ENCODE results near the gene GABBR1. TPM values are rescaled to one million over a fixed set of nuclear protein-coding genes. Genes with fewer than 3 reads are reported as not detected.

Gene GABBR1
- total and polyA plus RNA-seq, 4 donors = 1.1 to 4.7 (median 1.4) TPM

DNA sequence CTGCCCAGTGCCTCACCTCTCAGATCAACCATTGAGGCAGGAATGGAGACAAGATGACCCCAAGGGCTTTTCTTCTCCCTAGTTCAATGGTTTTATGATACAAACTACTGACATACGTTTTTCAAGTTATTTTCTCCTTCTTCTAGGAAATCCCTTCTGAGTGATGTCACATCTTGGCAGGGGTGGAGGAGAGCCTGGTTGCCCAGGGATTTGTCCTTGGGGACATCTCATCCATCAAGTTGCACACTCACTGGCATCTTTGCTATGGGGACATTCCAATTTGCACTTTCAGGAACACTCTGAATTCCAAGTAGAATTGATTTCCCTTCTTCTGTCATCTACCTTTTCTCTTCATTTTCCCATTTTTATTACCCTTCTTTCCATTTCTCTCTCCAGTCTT, 38.0 kb upstream of the GABBR1 start:
- Histone ChIP-seq H3K27ac (ENCODE audit: low read depth in 1 of 2, low read length in 2 of 2) (no peak overlapping the region), H3K27me3 (ENCODE audit: control insufficient read depth in 4 of 4, insufficient read depth in 4 of 4, low read length in 3 of 4) (peaks cover 0 to 5% (median 0%) of the 10 kb centered on the region in 4 donors), H3K9me3 (ENCODE audit: control insufficient read depth in 4 of 4, low read length in 3 of 4) (no peaks in the 10 kb centered on the region), H3K4me1 (ENCODE audit: control insufficient read depth in 4 of 4, insufficient read depth in 4 of 4, low read length in 3 of 4) (no peaks in the 10 kb centered on the region), H3K9ac (ENCODE audit: low read depth in 1 of 2, low read length in 2 of 2) (no peak overlapping the region), H3K4me3 (ENCODE audit: low read depth in 1 of 3, low read length in 3 of 3) (no peak overlapping the region), H3K36me3 (ENCODE audit: control insufficient read depth in 4 of 4, insufficient read depth in 3 of 4, low read depth in 1 of 4, low read length in 3 of 4) (no peaks in the 10 kb centered on the region)
- 24% methylated on average over 1 of the region's 1 CpG for WGBS
- DNase-seq (ENCODE audit: low spot score) = no peak
- TF ChIP-seq MAX (IDR thresholded peaks at IDR 0.05) (no peak), FOXA1 (IDR thresholded peaks at IDR 0.05) (no peak), RAD21 (IDR thresholded peaks at IDR 0.05) (no peak), SP1 (IDR thresholded peaks at IDR 0.05) (no peak), HNF4A (conservative IDR thresholded peaks at IDR 0.05) (no peak), REST (IDR thresholded peaks at IDR 0.05) (no peak), GABPA (IDR thresholded peaks at IDR 0.05 in 1 of 2, conservative IDR thresholded peaks at IDR 0.05 in 1 of 2) (no peak)

DNA sequence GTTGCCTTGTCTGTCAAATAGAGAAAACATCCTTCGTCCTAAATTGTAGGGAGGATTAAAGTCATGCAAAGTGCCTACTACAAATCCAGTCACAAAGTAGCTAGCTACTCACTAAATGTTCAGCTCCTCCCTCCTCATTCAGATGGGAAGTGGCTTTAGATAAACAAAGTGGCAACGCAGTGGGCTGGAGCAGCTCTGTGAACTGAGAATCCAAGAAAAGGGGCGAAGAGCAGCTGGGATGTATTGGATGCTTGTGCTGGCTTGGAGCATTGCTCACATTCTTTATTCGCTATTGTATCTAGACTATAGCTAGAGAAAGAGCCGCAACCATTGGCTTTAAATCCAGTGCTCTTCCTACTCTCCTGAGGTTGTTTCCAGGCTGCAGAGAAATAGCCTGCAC, 34.2 kb upstream of the GABBR1 start:
- Histone ChIP-seq H3K9ac (ENCODE audit: low read depth in 1 of 2, low read length in 2 of 2) (no peak overlapping the region), H3K36me3 (ENCODE audit: control insufficient read depth in 4 of 4, insufficient read depth in 3 of 4, low read depth in 1 of 4, low read length in 3 of 4) (no peaks in the 10 kb centered on the region), H3K4me3 (ENCODE audit: low read depth in 1 of 3, low read length in 3 of 3) (no peak overlapping the region), H3K4me1 (ENCODE audit: control insufficient read depth in 4 of 4, insufficient read depth in 4 of 4, low read length in 3 of 4) (no peaks in the 10 kb centered on the region), H3K27ac (ENCODE audit: low read depth in 1 of 2, low read length in 2 of 2) (no peak overlapping the region), H3K27me3 (ENCODE audit: control insufficient read depth in 4 of 4, insufficient read depth in 4 of 4, low read length in 3 of 4) (peaks cover 0 to 5% (median 0%) of the 10 kb centered on the region in 4 donors), H3K9me3 (ENCODE audit: control insufficient read depth in 4 of 4, low read length in 3 of 4) (no peaks in the 10 kb centered on the region)
- no peak for DNase-seq (ENCODE audit: low spot score)
- WGBS = 42% methylated on average over 5 of the region's 5 CpGs
- TF ChIP-seq JUND (IDR thresholded peaks at IDR 0.05) = no peak
- no peak for TF ChIP-seq MAX (IDR thresholded peaks at IDR 0.05)
- TF ChIP-seq GABPA (IDR thresholded peaks at IDR 0.05 in 1 of 2, conservative IDR thresholded peaks at IDR 0.05 in 1 of 2) = no peak

DNA sequence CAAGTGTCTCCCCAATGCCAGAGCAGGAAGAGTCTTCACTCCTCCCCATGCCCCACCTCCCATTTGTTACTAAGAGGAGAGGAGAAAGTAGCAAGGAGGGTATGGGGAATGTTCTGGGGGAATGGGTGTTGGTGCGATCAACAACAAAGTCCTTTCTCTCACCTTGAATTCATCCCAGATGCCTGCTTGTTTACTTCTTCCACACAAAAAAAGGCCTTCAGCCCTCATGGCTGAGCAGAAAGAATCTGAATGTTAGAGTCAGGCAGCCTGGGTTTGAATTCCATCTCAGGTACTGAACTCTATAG, 33.8 kb upstream of the GABBR1 start:
- no peak for DNase-seq (ENCODE audit: low spot score)
- Histone ChIP-seq H3K4me1 (ENCODE audit: control insufficient read depth in 4 of 4, insufficient read depth in 4 of 4, low read length in 3 of 4) (no peaks in the 10 kb centered on the region), H3K9me3 (ENCODE audit: control insufficient read depth in 4 of 4, low read length in 3 of 4) (no peaks in the 10 kb centered on the region), H3K27me3 (ENCODE audit: control insufficient read depth in 4 of 4, insufficient read depth in 4 of 4, low read length in 3 of 4) (peaks cover 0 to 5% (median 0%) of the 10 kb centered on the region in 4 donors), H3K27ac (ENCODE audit: low read depth in 1 of 2, low read length in 2 of 2) (no peak overlapping the region), H3K9ac (ENCODE audit: low read depth in 1 of 2, low read length in 2 of 2) (no peak overlapping the region), H3K4me3 (ENCODE audit: low read depth in 1 of 3, low read length in 3 of 3) (no peak overlapping the region), H3K36me3 (ENCODE audit: control insufficient read depth in 4 of 4, insufficient read depth in 3 of 4, low read depth in 1 of 4, low read length in 3 of 4) (no peaks in the 10 kb centered on the region)
- 89% methylated on average over 1 of the region's 1 CpG for WGBS
- TF ChIP-seq EGR1 (IDR thresholded peaks at IDR 0.05; ENCODE audit: low read depth in 2 of 2) = no peak
- no peak for TF ChIP-seq HNF4G (IDR thresholded peaks at IDR 0.05)
- no peak for TF ChIP-seq MAX (IDR thresholded peaks at IDR 0.05)
- no peak for TF ChIP-seq RXRA (IDR thresholded peaks at IDR 0.05)
